Liver (tissue), 3 donors: Measurements from ENCODE around the gene UROC1.

Experiments
- CTCF ChIP-seq: fragments of 150-350 bp; IDR thresholded peaks from 2 replicates; pipeline ENCODE4 v1.5.1; 2017; ENCODE audit warnings: improper control_type of control experiment, low read depth, low read length; ENCODE audit not compliant: missing input control
- EGR1 ChIP-seq, 2 donors: IDR thresholded peaks; 2 replicates each; pipeline ENCODE4 v1.6.1; 2016 to 2018; ENCODE audit warnings: antibody characterized with exemption in 2 of 2, low read depth in 2 of 2
- FOXA1 ChIP-seq: IDR thresholded peaks from 2 replicates; pipeline ENCODE4 v1.6.1; 2016; ENCODE audit warnings: antibody characterized with exemption
- GABPA ChIP-seq, 2 donors: IDR thresholded peaks in 1 of 2; conservative IDR thresholded peaks in 1 of 2; 2 replicates each; pipeline ENCODE4 v1.6.1; 2016; ENCODE audit warnings: antibody characterized with exemption in 2 of 2, mild to moderate bottlenecking in 1 of 2, moderate library complexity in 1 of 2
- HNF4A ChIP-seq, 2 donors: conservative IDR thresholded peaks; 2 replicates each; pipeline ENCODE4 v1.6.1; 2016; ENCODE audit warnings: antibody characterized with exemption in 2 of 2, mild to moderate bottlenecking in 2 of 2
- MAX ChIP-seq: IDR thresholded peaks from 2 replicates; pipeline ENCODE4 v1.6.1; 2016; ENCODE audit warnings: antibody characterized with exemption
- NR2F2 ChIP-seq: IDR thresholded peaks from 2 replicates; pipeline ENCODE4 v1.6.1; 2016; ENCODE audit warnings: antibody characterized with exemption
- RAD21 ChIP-seq, 2 donors: IDR thresholded peaks; 2 replicates each; pipeline ENCODE4 v1.6.1; 2016; ENCODE audit warnings: antibody characterized with exemption in 2 of 2, mild to moderate bottlenecking in 2 of 2
- REST ChIP-seq: IDR thresholded peaks from 2 replicates; pipeline ENCODE4 v1.6.1; 2016; ENCODE audit warnings: antibody characterized with exemption, mild to moderate bottlenecking
- RXRA ChIP-seq, 2 donors: IDR thresholded peaks; 2 replicates each; pipeline ENCODE4 v1.6.1; 2017 to 2018; ENCODE audit warnings: antibody characterized with exemption in 2 of 2, mild to moderate bottlenecking in 1 of 2
- SP1 ChIP-seq: IDR thresholded peaks from 2 replicates; pipeline ENCODE4 v1.6.1; 2018; ENCODE audit warnings: antibody characterized with exemption, mild to moderate bottlenecking
- TAF1 ChIP-seq: conservative IDR thresholded peaks from 2 replicates; pipeline ENCODE4 v1.6.1; 2016; ENCODE audit warnings: antibody characterized with exemption, mild to moderate bottlenecking
- YY1 ChIP-seq: IDR thresholded peaks from 2 replicates; pipeline ENCODE4 v1.6.1; 2016; ENCODE audit warnings: antibody characterized with exemption, mild to moderate bottlenecking
- ZBTB33 ChIP-seq: IDR thresholded peaks from 2 replicates; pipeline ENCODE4 v1.6.1; 2016; ENCODE audit warnings: antibody characterized with exemption
- donor health status: healthy.
- donor health status: healthy.

GRCh38 chr3:126466886-126467610 lies 50.5 kb downstream of the UROC1 start:
- TF ChIP-seq TAF1 (no peak), CTCF (no peak), RXRA (IDR thresholded peaks at IDR 0.05) (peak; percentile 96 to 97), ZBTB33 (peak; percentile 57), RAD21 (IDR thresholded peaks at IDR 0.05) (peak; percentile 38 to 44), HNF4A (conservative IDR thresholded peaks at IDR 0.05) (peak; percentile 85 to 93), YY1 (peak; percentile 77), MAX (peak; percentile 75), FOXA1 (peak; percentile 74), NR2F2 (peak; percentile 43), REST (peak; percentile 29), GABPA (IDR thresholded peaks at IDR 0.05 in 1 of 2, conservative IDR thresholded peaks at IDR 0.05 in 1 of 2) (peak in 1 of 2 donors; percentile 49), SP1 (peak; percentile 88), EGR1 (IDR thresholded peaks at IDR 0.05; ENCODE audit: low read depth in 2 of 2) (peak in 1 of 2 donors; percentile 17)
